ENCODE measurements around the gene SLC10A7. TPM values are rescaled to one million over a fixed set of nuclear protein-coding genes. Genes with fewer than 3 reads are reported as not detected.
A peak's percentile ranks its signal among the peaks of the same experiment; 100 is the strongest.

The SLC10A7 gene
- total RNA-seq, 1 donor, result 18.2 TPM

GRCh38 chr4:146237092-146237491 is 284.6 kb downstream of the SLC10A7 start:
- TF ChIP-seq, protein P1, sequence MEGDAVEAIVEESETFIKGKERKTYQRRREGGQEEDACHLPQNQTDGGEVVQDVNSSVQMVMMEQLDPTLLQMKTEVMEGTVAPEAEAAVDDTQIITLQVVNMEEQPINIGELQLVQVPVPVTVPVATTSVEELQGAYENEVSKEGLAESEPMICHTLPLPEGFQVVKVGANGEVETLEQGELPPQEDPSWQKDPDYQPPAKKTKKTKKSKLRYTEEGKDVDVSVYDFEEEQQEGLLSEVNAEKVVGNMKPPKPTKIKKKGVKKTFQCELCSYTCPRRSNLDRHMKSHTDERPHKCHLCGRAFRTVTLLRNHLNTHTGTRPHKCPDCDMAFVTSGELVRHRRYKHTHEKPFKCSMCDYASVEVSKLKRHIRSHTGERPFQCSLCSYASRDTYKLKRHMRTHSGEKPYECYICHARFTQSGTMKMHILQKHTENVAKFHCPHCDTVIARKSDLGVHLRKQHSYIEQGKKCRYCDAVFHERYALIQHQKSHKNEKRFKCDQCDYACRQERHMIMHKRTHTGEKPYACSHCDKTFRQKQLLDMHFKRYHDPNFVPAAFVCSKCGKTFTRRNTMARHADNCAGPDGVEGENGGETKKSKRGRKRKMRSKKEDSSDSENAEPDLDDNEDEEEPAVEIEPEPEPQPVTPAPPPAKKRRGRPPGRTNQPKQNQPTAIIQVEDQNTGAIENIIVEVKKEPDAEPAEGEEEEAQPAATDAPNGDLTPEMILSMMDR (IDR thresholded peaks at IDR 0.05; ENCODE audit: insufficient read depth, low read length), result no peak
- no peak for DNase-seq (ENCODE audit: low read depth)
- no peak overlapping the region for H3K4me3 ChIP-seq (ENCODE audit: low read depth, low read length)

- H3K4me3 ChIP-seq (ENCODE audit: low read depth, low read length), result no peak overlapping the region
- DNase-seq (ENCODE audit: low read depth), result no peak
- TF ChIP-seq, protein P1 (IDR thresholded peaks at IDR 0.05; ENCODE audit: insufficient read depth, low read length), result no peak
Measured at GRCh38 chr4:146236216-146236615, 285.5 kb downstream of the SLC10A7 start.

DNA sequence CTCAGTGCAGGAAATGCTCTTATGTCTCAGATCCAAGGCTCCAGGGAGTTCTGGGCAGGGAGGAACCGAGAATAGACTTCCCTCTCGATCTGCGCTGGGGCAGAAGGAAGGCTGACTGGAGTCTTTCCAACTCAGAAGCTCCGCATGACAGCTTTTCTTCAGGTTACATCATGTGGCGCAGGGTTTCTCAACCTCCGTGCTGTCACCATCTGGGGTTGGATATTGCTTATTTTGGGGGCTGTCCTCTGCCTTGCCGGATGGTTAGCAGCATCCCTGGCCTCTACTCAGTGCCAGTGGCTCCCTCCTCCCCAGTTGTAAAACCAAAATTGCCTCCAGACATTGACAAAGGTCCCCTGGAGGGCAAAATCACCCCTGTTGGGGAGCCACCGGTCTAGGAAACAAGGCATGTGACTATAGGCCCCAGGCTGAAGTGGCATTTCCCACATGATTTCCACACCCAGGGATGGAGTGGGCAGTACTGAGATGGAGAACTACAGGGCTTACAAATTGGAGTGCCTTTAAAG is 286.0 kb downstream of the SLC10A7 start:
- DNase-seq (ENCODE audit: low read depth), result no peak
- no peak overlapping the region for H3K4me3 ChIP-seq (ENCODE audit: low read depth, low read length)
- TF ChIP-seq, protein P1 (IDR thresholded peaks at IDR 0.05; ENCODE audit: insufficient read depth, low read length), result no peak

DNA sequence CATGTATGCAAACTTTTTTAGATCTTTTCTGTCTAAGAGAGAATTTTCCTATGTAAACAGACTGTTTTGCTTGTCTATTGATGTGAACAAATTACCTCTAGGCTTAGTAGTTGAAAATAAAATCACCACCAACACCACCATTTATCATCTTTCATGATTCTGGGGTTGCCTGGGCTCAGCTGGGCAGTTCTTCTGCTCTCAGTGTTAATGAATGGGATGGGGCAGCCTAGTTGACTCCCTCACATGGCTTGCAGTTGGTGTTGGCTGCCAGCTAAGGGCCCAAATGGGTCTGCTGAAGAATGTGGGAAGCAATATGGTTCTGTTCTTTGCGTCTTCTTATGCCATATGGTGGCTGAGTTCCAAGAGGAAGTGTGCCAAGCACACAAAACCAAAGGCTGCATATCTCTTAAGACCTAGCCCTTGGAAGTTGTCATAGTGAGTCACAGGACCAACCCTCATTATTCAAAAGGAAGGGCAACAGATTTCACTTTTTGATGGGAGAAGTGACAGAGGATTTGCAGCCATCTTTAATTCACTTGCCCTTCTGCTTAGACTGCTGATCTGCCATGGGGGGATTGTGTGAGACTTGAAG is 289.5 kb downstream of the SLC10A7 start:
- TF ChIP-seq, protein P1 (IDR thresholded peaks at IDR 0.05; ENCODE audit: insufficient read depth, low read length), result no peak
- DNase-seq (ENCODE audit: low read depth), result no peak
- no peak overlapping the region for H3K4me3 ChIP-seq (ENCODE audit: low read depth, low read length)

DNA sequence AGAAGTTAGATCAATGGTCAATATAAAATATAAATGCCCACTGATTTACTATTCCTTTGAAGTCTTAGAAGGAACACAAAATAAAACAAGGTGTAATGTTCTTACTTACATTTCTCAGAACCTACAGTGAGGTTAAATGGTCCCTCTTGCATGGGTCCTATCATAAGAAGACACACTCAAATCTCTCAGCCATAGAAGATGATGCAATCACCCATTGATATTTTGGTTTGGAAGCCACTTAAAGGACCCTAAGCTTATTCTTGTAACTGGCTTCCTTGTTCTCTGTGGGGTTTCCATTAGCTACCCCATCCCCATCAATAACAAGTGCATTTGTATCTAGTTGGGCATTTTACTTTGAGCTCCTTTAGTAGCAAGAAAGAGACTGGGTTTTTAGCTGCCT is 292.3 kb downstream of the SLC10A7 start:
- TF ChIP-seq, protein P1 (IDR thresholded peaks at IDR 0.05; ENCODE audit: insufficient read depth, low read length), result no peak
- no peak overlapping the region for H3K4me3 ChIP-seq (ENCODE audit: low read depth, low read length)
- DNase-seq (ENCODE audit: low read depth), result no peak

GRCh38 chr4:146224326-146224966 is 297.3 kb downstream of the SLC10A7 start:
- TF ChIP-seq, protein P1 (IDR thresholded peaks at IDR 0.05; ENCODE audit: insufficient read depth, low read length), result no peak
- H3K4me3 ChIP-seq (ENCODE audit: low read depth, low read length), result no peak overlapping the region
- peak; percentile 46 for DNase-seq (ENCODE audit: low read depth)
